ENCODE data around the gene EIF3I. TPM values are rescaled to one million over a fixed set of nuclear protein-coding genes. Genes with fewer than 3 reads are reported as not detected.
A peak's percentile ranks its signal among the peaks of the same experiment; 100 is the strongest.

EIF3I gene
- total RNA-seq, 6 donors from 2014 or later, result 62.9 to 173 (median 109) TPM

DNA sequence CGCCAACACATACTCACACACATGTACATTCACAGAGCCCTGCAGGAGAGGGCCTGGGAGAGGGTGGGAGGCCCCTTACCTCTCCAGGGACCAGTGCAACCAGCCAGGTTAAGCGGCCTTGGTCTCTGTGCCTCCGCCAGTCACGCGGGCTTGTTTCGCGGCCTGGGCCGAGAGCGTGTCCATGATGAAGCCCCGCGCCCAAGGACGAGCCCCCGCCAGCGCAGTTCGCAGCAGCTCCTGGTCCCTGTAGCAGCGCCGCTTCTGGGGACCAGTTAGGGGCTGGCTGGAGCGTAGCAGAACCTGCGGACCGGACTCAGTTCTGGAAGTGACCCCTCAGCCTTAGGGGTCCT, 17.6 kb downstream of the EIF3I start:
- Histone ChIP-seq H3K27ac (peak overlapping the region; percentile 79 to 94 (median 88)), H3K36me3 (peaks cover 0 to 3% (median under 1%) of the 10 kb centered on the region in 4 donors), H3K4me1 (peaks cover 18 to 37% (median 31%) of the 10 kb centered on the region in 4 donors), H3K9me3 (no peaks in the 10 kb centered on the region), H3K4me3 (peak overlapping the region in 3 of 4 donors; percentile 61 to 75 (median 75)), H3K27me3 (no peaks in the 10 kb centered on the region)
- DNase-seq (peak in 1 of 2 donors; percentile 86), ATAC-seq (ENCODE audit: low FRiP score in 2 of 2) (no peak)
- TF ChIP-seq POLR2A (IDR thresholded peaks at IDR 0.05) (no peak), POLR2AphosphoS5 (IDR thresholded peaks at IDR 0.05) (no peak), EP300 (IDR thresholded peaks at IDR 0.05) (no peak), CTCF (IDR thresholded peaks at IDR 0.05) (no peak)
- WGBS, 2 donors, result 59% methylated on average over 20 of the region's 20 CpGs; no CpG with 5 or more reads in 1 of the 2 donors

DNA sequence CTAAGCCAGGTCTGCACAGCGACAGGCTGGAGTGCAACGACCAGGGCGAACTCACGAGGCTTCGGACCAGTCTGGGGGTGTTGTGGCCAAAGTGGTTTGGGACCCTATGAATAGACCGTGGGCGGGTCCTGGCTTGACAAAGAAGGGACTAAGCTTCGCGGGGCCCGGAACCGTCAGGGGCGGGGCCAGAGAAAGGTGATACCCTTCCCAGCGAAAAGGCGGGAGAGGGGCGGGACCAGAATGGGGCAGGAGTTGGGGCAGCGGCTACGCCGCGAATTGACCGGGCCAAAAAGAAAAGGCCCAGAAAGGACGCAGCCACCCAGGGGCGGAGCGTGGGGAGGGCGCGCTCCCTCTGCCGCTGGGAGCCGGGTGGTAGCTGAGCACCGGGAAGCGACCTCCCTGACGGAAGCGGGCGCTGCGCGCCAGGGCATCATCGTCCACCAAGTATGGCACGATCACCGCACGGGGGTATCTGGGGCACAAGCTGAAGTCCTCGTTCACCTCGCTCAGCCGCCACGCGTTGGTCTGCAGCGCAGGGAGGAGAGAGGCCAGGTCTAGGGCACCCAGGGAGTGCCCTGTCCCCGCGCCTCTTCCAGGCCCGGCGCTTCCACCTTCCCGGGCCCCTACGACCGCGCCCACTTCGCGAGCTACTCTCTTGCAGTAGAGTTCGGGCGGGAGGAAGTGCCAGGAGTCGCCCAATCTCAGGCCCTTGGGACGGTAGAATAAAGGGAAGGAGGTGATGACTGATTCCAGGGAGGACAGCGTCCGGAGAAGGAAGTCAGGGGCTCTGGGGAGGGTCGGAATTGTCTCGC, 18.1 kb downstream of the EIF3I start:
- no peaks in the 10 kb centered on the region for H3K36me3 ChIP-seq
- 2 to 3% methylated on average over 40 to 58 of the region's 62 CpGs for WGBS, 2 donors

GRCh38 chr1:32241001-32241763, 19.0 kb downstream of the EIF3I start:
- 1 to 5% methylated on average over 7 to 16 of the region's 55 CpGs for WGBS, 2 donors
- Histone ChIP-seq H3K4me1 (peaks cover 24 to 43% (median 36%) of the 10 kb centered on the region in 4 donors), H3K27ac (peak overlapping the region; percentile 79 to 94 (median 88)), H3K36me3 (no peaks in the 10 kb centered on the region), H3K9me3 (no peaks in the 10 kb centered on the region), H3K27me3 (no peaks in the 10 kb centered on the region), H3K4me3 (peak overlapping the region; percentile 61 to 75 (median 71))
- DNase-seq (peak; percentile 73 to 89), ATAC-seq (ENCODE audit: low FRiP score in 2 of 2) (peak; percentile 76 to 85)
- TF ChIP-seq POLR2AphosphoS5 (IDR thresholded peaks at IDR 0.05) (peak; percentile 46 to 50), EP300 (IDR thresholded peaks at IDR 0.05) (no peak)

More for the DNA sequence above, 18.1 kb downstream of the EIF3I start:
- no peaks in the 10 kb centered on the region for H3K27me3 ChIP-seq
- peaks cover 18 to 37% (median 31%) of the 10 kb centered on the region in 4 donors for H3K4me1 ChIP-seq
- peak overlapping the region; percentile 79 to 94 (median 88) for H3K27ac ChIP-seq
- peak; percentile 77 for ATAC-seq (ENCODE audit: low FRiP score in 2 of 2)
- peak overlapping the region; percentile 61 to 75 (median 71) for H3K4me3 ChIP-seq
- no peaks in the 10 kb centered on the region for H3K9me3 ChIP-seq
- peak; percentile 80 to 93 for DNase-seq
- TF ChIP-seq EP300 (IDR thresholded peaks at IDR 0.05) (no peak), POLR2A (IDR thresholded peaks at IDR 0.05) (peak in 3 of 4 donors; percentile 22 to 49 (median 45)), POLR2AphosphoS5 (IDR thresholded peaks at IDR 0.05) (peak; percentile 61 to 66), CTCF (IDR thresholded peaks at IDR 0.05) (peak; percentile 28 to 57 (median 36))

- Histone ChIP-seq H3K4me1 (peaks cover 33 to 53% (median 46%) of the 10 kb centered on the region in 4 donors), H3K27ac (peak overlapping the region in 3 of 4 donors; percentile 79 to 94 (median 89)), H3K27me3 (no peaks in the 10 kb centered on the region), H3K4me3 (peak overlapping the region; percentile 11 to 22 (median 16)), H3K36me3 (no peaks in the 10 kb centered on the region), H3K9me3 (no peaks in the 10 kb centered on the region)
- ATAC-seq (ENCODE audit: low FRiP score in 2 of 2), result peak in 1 of 2 donors; percentile 49
- DNase-seq, result no peak
- 25% methylated on average over 7 of the region's 7 CpGs for WGBS, 2 donors
- TF ChIP-seq CTCF (IDR thresholded peaks at IDR 0.05) (no peak), POLR2AphosphoS5 (IDR thresholded peaks at IDR 0.05) (peak in 1 of 2 donors; percentile 22)
Measured at GRCh38 chr1:32242341-32242851, 20.2 kb downstream of the EIF3I start.

DNA sequence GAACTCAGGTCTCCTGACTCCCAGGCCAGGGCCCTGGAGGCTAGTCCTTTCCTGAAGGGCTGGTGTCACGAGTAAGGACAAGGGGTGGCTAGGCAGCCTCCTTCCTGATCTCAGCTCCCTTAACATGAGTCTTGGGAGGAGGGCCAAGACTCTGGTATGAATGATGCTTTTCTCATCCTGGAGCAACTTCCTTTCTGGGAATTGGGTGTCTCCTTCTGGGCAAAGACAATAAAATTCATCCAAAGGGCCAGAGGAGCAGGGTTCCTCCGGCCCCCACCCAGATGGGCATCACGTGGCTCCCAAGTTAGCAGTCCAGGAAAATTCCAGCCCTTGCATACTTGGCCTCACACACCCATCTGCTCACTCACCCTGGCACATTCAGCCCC, 24.7 kb downstream of the EIF3I start, which contains the start of gene FAM167B:
Gene FAM167B (plus strand): TSS at position 335 of the 386 bp plus-strand sequence. CDS start 200 bp downstream, outside the sequence.
- no peaks in the 10 kb centered on the region for H3K27me3 ChIP-seq
- peak within 1 kb of the TSS; percentile 66 to 87 (median 84) for H3K27ac ChIP-seq
- peak; percentile 71 to 92 for TF ChIP-seq POLR2AphosphoS5 (IDR thresholded peaks at IDR 0.05)
- TF ChIP-seq POLR2A (IDR thresholded peaks at IDR 0.05), result no peak
- peak; percentile 12 to 94 (median 84) for TF ChIP-seq EP300 (IDR thresholded peaks at IDR 0.05)
- no peaks in the 10 kb centered on the region for H3K36me3 ChIP-seq
- DNase-seq (peak in 1 of 2 donors; percentile 39), ATAC-seq (ENCODE audit: low FRiP score in 2 of 2) (peak; percentile 28 to 30)
- peaks cover 48 to 71% (median 64%) of the 10 kb centered on the region in 4 donors for H3K4me1 ChIP-seq
- H3K9me3 ChIP-seq, result no peaks in the 10 kb centered on the region
- H3K4me3 ChIP-seq, result peak within 1 kb of the TSS in 2 of 4 donors; percentile 19 to 32
- WGBS, 2 donors, result 52 to 73% methylated on average over 2 of the region's 3 CpGs

Measured in upper lobe of left lung (tissue), 6 donors.